Left cardiac atrium (tissue), 4 donors: ENCODE data around the gene PIM1. TPM values are rescaled to one million over a fixed set of nuclear protein-coding genes. Genes with fewer than 3 reads are reported as not detected.
"Not testable (repeated sequence)": the region's sequence is repeated elsewhere in the genome, so short reads cannot be mapped to it uniquely, and the experiment has no call there.

Experiments used
- ATAC-seq, 2 donors: fragments of 200-7000 bp; cut with Tn5 transposase; one replicate each; pipeline ENCODE4 v1.9.1; 2020; ENCODE audit warnings: mild to moderate bottlenecking in 2 of 2, moderate library complexity in 2 of 2
- DNase-seq: peaks from one replicate; pipeline ENCODE4 v3.0.0-alpha.2; 2020
- intact Hi-C, 2 donors: fragments of 100-400 bp; cut with DNase I; formaldehyde crosslinking; loops; one replicate each; pipeline versions ENCODE4 v1.14.1 to v1.15.1; 2022 to 2023
- total RNA-seq, 2 donors: library from RNA; stranded (reverse); fragmentation: NEBNext Ultra II Directional; extraction: Animal tissue kit (Norgen Biotek cat#: 25700); gene quantifications; one replicate each; pipeline ENCODE4 v1.2.1, GENCODE V29; 2021
- donor health status: DM: no; HTN: yes; CAD: no.
- donor health status: DM: no; HTN: yes; CAD: no; lungs with severe emphysema.
- donor health status: DM: yes; HTN: yes; CAD: no.
- donor health status: Dilated cardiomyopathy.

Gene PIM1
- total RNA-seq, 2 donors from 2014 or later = 41.7 to 101 TPM

GRCh38 chr6:37180075-37180474 is 10.1 kb downstream of the PIM1 start:
- no peak for DNase-seq
- ATAC-seq = no peak
- intact Hi-C loops = no loop called here

DNA sequence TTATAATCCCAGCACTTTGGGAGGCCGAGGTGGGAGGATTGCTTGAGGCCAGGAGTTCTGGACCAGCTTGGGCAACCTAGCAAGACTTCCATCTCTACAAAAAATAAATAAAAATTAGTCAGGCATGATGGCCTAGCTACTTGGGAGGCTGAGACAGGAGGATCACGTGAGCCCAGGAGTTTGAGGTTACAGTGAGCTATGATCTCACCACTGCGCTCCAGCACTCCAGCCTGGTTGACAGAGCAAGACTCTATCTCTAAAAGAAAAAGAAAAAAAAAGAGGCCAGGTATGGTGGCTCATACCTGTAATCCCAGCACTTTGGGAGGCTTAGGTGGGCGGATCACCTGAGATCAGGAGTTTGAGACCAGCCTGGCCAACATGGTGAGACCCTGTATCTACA is 10.7 kb downstream of the PIM1 start:
- ATAC-seq, DNase-seq, intact Hi-C loops: not testable (repeated sequence)

DNA sequence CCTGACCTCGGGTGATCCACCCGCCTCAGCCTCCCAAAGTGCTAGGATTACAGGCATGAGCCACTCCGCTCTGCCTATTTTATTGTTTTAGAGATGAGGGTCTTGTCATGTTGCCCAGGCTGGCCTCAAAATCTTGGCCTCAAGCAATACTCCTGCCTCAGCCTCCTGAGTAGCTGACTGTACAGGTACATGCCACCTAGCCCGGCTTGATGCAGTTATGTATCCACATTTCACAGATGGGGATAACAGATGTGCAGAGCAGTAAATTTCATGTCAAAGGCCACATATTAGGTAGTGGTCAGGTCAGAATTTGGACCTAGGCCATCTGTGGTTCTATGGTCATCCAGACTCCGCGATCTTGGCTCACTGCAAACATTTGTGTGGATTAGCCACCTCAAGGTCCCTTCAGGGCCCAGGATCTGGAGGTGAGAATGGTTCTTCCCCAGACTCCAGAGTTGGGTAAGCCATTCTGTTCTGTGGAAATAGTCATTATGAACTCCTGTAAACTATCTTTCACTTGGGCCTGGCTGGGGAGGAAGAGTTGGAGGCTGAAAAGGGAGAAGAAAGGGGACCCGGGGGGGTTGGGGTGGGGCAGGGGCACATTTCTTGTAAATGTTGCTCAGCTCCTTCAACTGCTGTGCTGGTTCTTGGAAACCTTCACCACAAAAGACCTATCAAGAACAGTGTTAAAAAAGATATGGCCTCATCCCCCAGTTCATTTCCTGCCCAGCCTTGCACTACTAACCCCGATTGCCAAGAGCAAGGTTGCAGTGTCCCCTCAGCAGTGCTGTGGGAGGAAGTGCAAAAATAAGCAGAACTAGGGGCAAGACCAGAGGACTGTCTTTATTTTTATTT is 13.0 kb downstream of the PIM1 start:
- ATAC-seq = peak; percentile 81 to 91
- peak; percentile 50 for DNase-seq
- intact Hi-C loops = no loop called here

DNA sequence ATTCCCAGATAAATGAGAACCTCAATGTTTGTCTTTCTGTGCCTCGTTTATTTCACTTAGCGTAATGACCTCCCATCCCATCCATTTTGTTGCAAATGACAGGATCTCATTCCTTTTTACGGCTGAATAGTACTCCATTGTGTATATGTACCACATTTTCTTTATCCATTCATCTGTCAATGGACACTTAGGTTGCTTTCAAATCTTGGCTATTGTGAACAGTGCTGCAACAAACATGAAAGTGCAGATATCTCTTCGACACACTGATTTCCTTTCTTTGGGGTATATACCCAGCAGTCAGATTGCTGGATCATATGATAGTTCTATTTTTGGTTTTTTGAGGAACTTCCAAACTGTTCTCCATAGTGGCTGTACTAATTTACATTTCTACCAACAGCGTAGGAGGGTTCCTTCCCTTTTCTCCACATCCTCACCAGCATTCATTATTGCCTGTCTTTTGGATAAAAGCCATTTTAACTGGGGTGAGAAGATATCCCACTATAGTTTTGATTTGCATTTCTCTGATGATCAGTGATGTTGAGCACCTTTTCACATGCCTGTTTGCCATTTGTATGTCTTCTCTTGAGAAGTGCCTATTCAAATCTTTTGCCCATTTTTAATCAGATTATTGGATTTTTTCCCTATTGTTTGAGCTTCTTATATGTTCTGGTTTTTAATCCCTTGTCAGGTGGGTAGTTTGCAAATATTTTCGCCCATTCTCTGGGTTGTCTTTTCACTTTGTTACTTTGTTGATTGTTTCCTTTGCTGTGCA is 16.2 kb downstream of the PIM1 start:
- intact Hi-C loops, DNase-seq: not testable (repeated sequence)
- peak in 1 of 2 donors; percentile 13 for ATAC-seq

GRCh38 chr6:37187321-37188022 is 17.5 kb downstream of the PIM1 start:
- ATAC-seq (peak in 1 of 2 donors; percentile 55), DNase-seq (no peak)
- intact Hi-C loops = no loop called here

DNA sequence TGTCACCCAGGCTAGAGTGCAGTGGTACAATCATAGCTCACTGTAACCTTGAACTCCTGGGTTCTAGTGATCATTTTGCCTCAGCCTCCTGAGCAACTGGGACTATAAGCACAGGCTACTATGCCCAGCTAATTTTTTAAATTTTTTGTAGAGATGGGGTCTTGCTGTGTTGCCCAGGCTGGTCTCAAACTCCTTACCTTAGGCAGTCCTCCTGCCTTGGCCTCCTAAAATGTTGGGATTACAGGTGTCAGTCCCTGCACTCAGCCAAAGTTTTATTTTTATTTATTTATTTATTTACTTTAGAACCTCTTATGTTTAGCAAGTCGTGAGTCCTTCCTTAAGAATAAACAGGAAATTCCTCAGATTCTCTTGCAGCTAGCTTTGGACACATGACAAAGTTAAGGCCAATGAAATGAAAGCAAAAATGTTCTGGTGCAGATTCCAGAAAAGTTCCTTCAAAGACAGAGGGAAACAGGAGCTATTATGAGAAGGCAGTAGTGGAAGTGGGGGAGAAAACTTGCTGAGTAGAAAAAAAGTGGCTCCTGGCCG is 19.1 kb downstream of the PIM1 start:
- DNase-seq (no peak), ATAC-seq (no peak)
- intact Hi-C loops = no loop called here

GRCh38 chr6:37190159-37190535 is 20.2 kb downstream of the PIM1 start:
- DNase-seq (no peak), ATAC-seq (no peak)
- intact Hi-C loops = no loop called here

DNA sequence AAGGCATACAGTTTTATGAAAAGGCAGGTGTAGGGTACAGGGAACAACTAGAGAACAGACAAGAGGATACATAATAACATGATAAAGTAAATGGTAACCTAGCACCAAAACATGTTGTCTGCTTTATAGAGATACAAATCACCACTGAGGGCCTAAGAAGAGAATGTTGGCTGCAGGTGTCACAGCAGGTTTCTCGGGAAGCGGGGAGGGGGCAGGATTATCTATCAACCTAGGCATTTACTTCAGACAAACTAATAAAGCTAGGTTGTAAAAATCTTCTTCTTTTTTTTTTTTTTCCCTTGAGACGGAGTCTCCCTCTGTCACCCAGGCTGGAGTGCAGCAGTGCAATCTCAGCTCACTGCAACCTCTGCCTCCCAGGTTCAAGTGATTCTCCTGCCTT is 22.7 kb downstream of the PIM1 start:
- intact Hi-C loops = no loop called here
- no peak for DNase-seq
- ATAC-seq = no peak

- ATAC-seq, intact Hi-C loops, DNase-seq: not testable (repeated sequence)
These were observed 24.9 kb downstream of the PIM1 start for GRCh38 chr6:37194886-37195285.

DNA sequence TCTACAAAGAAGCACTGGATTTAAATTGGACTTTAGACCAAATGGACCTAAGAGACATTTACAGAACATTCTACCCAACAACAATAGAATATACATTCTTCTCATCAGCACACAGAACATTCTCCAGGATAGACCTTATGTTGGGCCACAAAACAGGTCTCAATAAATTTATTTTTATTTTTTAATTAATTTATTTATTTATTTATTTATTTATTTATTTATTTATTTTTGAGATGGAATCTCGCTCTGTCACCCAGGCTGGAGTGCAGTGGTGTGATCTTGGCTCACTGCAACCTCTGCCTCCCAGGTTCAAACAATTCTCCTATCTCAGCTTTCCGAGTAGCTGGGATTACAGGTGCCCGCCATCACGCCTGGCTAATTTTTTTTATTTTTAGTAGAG is 26.5 kb downstream of the PIM1 start:
- intact Hi-C loops, ATAC-seq, DNase-seq: not testable (repeated sequence)

DNA sequence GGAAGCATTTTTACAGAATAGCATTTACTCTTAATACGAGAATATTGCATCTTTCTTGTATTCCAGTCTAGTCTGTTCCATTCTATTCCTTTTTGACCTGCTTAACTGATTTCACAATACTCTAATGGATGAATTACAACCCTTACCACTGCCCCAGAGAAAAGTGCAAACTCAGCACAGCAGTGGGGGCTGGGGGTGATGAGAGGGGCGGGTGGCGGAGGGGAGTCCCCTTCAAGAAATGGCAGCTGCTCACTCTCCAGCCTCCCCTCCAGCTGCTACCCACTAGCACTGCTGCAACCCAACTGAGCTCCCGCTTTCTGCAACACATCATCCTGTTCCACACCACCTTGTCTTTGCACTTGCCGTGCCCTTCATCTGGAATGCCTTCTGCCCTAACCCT is 30.1 kb downstream of the PIM1 start:
- DNase-seq (no peak), ATAC-seq (no peak)
- intact Hi-C loops = loop anchor here (10.0 kb wide), 2 partner anchors 175 to 315 kb away; partner anchors contain the start of gene C6orf89 (in 1 of the 2)

DNA sequence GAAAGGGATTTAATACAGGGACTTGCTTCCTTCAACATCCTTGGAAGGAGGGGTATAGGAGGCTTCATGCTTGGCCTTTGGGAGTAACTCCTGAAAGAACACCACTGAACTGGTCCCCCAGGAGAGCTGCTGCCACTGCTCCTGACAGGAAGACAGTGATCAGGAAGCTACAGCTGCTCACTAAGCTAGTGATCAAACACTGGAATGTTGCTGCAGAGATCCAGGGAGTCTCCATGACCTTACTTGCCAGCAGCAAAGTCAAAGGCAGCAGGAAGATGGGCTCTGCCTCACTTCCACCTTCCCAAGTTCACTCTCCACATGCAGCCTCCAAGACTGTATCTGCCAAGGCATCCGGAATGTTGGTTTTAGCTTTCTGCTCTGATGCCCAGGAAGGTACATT is 31.8 kb downstream of the PIM1 start:
- DNase-seq (no peak), ATAC-seq (no peak)
- intact Hi-C loops = loop anchor here (10.0 kb wide), 2 partner anchors 177 to 317 kb away; partner anchors contain the start of gene C6orf89 (in 1 of the 2)

GRCh38 chr6:37202788-37203491 is 33.0 kb downstream of the PIM1 start:
- intact Hi-C loops = loop anchor here (10.0 kb wide), 2 partner anchors 178 to 318 kb away; partner anchors contain the start of gene C6orf89 (in 1 of the 2)
- ATAC-seq (no peak), DNase-seq (no peak)

DNA sequence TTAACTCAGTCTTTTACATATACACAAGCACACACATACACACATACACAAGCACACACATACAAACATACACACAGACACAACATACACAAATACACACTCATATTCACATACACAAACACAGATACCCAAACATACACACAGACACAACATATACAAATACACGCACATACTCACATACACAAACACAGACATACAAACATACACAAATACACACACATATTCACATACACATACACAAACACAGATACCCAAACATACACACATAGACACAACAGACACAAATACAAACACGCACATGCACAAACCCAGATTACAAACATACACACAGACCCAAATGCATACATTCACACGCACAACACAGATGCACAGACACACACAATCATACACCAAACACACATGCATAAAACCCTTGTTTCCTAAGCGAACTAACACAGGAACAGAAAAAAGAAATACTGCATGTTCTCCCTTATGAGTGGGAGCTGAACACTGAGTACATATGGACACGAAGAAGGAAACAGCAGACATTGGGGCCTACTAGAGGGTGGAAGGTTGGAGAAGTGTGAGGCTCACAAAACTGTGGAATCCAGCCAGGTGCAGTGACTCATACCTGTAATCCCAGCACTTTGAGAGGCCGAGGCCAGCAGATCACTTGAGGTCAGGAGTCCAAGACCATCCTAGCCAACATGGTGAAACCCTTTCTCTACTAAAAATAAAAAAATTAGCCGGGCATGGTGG is 34.2 kb downstream of the PIM1 start:
- intact Hi-C loops = loop anchor here (10.0 kb wide), 2 partner anchors 179 to 319 kb away; partner anchors contain the start of gene C6orf89 (in 1 of the 2)
- ATAC-seq (peak in 1 of 2 donors; percentile 68), DNase-seq (peak; percentile 39)

DNA sequence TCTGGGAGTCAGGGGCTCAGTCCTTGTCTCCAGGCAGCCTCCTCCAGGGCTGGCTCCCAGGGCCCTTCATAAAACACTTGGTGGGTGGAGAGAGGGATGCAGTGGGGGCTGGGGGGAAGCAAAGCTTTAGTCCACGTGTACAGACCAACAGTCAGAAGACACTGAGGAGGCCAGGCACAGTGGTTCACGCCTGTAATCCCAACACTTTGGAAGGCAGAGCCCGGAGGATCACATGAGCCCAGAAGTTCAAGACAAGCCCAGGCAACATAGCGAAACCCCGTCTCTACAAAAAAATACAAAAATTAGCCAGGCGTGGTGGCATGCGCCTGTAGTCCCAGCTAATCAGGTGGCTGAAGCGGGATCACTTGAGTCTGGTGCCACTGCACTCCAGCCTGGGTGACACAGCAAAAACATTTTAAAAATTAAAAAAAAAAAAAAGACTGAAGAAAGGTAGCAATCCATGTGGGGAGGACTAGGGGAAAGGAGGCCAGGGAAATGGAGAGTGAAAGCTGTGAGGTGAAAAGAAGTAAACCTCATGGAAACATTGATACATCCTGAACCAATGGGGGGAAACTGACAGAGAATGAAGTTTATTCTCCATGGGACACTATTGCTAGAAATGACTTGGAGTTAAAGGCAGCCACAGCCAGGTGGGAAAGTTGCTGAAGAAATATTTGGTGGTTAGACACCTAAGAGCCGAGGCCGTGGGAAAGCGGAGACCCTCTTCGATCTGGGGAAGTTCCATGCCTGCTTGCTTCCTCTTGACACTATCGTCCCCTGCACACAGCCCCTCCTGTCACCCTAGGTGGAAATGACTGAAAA is 35.4 kb downstream of the PIM1 start:
- intact Hi-C loops = loop anchor here (10.0 kb wide), 2 partner anchors 181 to 321 kb away; partner anchors contain the start of gene C6orf89 (in 1 of the 2)
- ATAC-seq = no peak
- no peak for DNase-seq

DNA sequence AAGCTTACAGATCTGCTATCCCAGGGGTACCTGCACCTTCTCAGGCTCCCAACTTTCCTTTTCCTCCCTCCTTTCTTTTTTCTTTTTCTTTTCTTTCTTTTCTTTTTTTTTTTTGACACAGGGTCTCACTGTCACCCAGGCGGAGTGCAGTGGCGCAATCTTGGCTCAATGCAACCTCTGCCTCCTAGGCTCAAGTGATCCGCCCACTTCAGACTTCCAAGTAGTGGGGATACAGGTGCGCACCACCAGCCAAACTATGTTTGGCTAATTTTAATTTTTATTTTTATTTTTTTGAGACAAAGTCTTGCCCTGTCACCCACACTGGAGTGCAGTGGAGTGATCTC is 36.0 kb downstream of the PIM1 start:
- intact Hi-C loops = loop anchor here (10.0 kb wide), 2 partner anchors 181 to 321 kb away; partner anchors contain the start of gene C6orf89 (in 1 of the 2)

GRCh38 chr6:37206622-37207021 is 36.7 kb downstream of the PIM1 start:
- intact Hi-C loops = loop anchor here (10.0 kb wide), 2 partner anchors 182 to 322 kb away; partner anchors contain the start of gene C6orf89 (in 1 of the 2)
- no peak for DNase-seq
- no peak for ATAC-seq

More for the DNA sequence above, 36.0 kb downstream of the PIM1 start:
- ATAC-seq (no peak), DNase-seq (no peak)
